NCI-H128 (cell line): ENCODE measurements around the gene SH3BGRL2.

Source experiments
- DNase-seq: peaks from one replicate; lab custom pipeline; 2025; ENCODE audit not compliant: unreplicated experiment; lab: John Stamatoyannopoulos, UW

SH3BGRL2 gene

GRCh38 chr6:79694623-79695343 is 63.7 kb downstream of the SH3BGRL2 start:
- no peak for DNase-seq

- DNase-seq, result no peak
Observed at GRCh38 chr6:79697430-79697829, 66.3 kb downstream of the SH3BGRL2 start.

GRCh38 chr6:79699606-79700005 is 68.5 kb downstream of the SH3BGRL2 start:
- no peak for DNase-seq

- DNase-seq, result no peak
Observed at GRCh38 chr6:79702691-79703090, 71.6 kb downstream of the SH3BGRL2 start.

- no peak for DNase-seq
Observed at GRCh38 chr6:79704200-79704599, 73.1 kb downstream of the SH3BGRL2 start.

- no peak for DNase-seq
Observed at GRCh38 chr6:79705456-79705995, 74.4 kb downstream of the SH3BGRL2 start.

GRCh38 chr6:79706527-79706926 is 75.4 kb downstream of the SH3BGRL2 start:
- no peak for DNase-seq

- no peak for DNase-seq
Observed at GRCh38 chr6:79707621-79708020, 76.5 kb downstream of the SH3BGRL2 start.

- no peak for DNase-seq
Observed at GRCh38 chr6:79708095-79708791, 77.1 kb downstream of the SH3BGRL2 start.

GRCh38 chr6:79710127-79710526 is 79.0 kb downstream of the SH3BGRL2 start:
- no peak for DNase-seq

GRCh38 chr6:79711167-79711566 is 80.0 kb downstream of the SH3BGRL2 start:
- DNase-seq, result no peak

- no peak for DNase-seq
Observed at GRCh38 chr6:79712144-79712543, 81.0 kb downstream of the SH3BGRL2 start.

- no peak for DNase-seq
Observed at GRCh38 chr6:79712616-79713135, 81.5 kb downstream of the SH3BGRL2 start.

- DNase-seq, result no peak
Observed at GRCh38 chr6:79713701-79714322, 82.7 kb downstream of the SH3BGRL2 start.

GRCh38 chr6:79717989-79718388 is 86.9 kb downstream of the SH3BGRL2 start:
- peak; percentile 16 for DNase-seq

- DNase-seq, result no peak
Observed at GRCh38 chr6:79718509-79719247, 87.5 kb downstream of the SH3BGRL2 start.

GRCh38 chr6:79719248-79719960 is 88.3 kb downstream of the SH3BGRL2 start:
- no peak for DNase-seq

GRCh38 chr6:79724816-79725215 is 93.7 kb downstream of the SH3BGRL2 start:
- DNase-seq, result no peak

- DNase-seq, result no peak
Observed at GRCh38 chr6:79731471-79731870, 100.3 kb downstream of the SH3BGRL2 start.

GRCh38 chr6:79733388-79733787 is 102.3 kb downstream of the SH3BGRL2 start:
- no peak for DNase-seq
